GM21619 (cell line): Measurements from ENCODE around the gene PDXDC1.
"Not testable (repeated sequence)": the region's sequence is repeated elsewhere in the genome, so short reads cannot be mapped to it uniquely, and the experiment has no call there.

Experiments used
- ATAC-seq: cut with Tn5 transposase; IDR thresholded peaks from one replicate; pipeline ENCODE4 v1.9.1; 2021; ENCODE audit not compliant: unreplicated experiment

The PDXDC1 gene

GRCh38 chr16:15154650-15155562 is 180.1 kb downstream of the PDXDC1 start:
- not testable (repeated sequence) for ATAC-seq

GRCh38 chr16:15157644-15158043 is 182.8 kb downstream of the PDXDC1 start:
- ATAC-seq, result not testable (repeated sequence)

DNA sequence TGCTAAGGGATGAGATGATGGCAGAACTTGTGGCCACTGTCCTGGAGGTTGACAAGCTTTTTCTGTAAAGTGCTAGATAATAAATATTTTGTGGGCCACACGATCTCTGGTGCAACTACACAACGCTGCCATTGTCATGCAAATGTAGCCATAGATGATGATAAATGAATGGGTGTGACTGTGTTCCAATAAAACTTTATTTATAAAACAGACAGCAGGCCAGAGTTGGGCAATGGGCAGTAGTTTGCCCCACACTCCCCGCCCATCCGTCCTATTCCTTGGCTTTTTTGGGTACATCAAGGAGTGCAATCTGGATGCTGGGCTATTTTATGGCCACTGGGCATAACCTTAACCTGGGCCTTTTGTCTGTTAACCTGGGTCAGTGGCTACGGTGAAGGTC is 184.8 kb downstream of the PDXDC1 start:
- not testable (repeated sequence) for ATAC-seq

- ATAC-seq, result not testable (repeated sequence)
These were observed 185.7 kb downstream of the PDXDC1 start for GRCh38 chr16:15160571-15160970.

- ATAC-seq, result not testable (repeated sequence)
These were observed 188.2 kb downstream of the PDXDC1 start for GRCh38 chr16:15163055-15163454.

- ATAC-seq, result not testable (repeated sequence)
These were observed 191.4 kb downstream of the PDXDC1 start for GRCh38 chr16:15166177-15166576.

GRCh38 chr16:15168303-15168702 is 193.5 kb downstream of the PDXDC1 start:
- ATAC-seq, result not testable (repeated sequence)

DNA sequence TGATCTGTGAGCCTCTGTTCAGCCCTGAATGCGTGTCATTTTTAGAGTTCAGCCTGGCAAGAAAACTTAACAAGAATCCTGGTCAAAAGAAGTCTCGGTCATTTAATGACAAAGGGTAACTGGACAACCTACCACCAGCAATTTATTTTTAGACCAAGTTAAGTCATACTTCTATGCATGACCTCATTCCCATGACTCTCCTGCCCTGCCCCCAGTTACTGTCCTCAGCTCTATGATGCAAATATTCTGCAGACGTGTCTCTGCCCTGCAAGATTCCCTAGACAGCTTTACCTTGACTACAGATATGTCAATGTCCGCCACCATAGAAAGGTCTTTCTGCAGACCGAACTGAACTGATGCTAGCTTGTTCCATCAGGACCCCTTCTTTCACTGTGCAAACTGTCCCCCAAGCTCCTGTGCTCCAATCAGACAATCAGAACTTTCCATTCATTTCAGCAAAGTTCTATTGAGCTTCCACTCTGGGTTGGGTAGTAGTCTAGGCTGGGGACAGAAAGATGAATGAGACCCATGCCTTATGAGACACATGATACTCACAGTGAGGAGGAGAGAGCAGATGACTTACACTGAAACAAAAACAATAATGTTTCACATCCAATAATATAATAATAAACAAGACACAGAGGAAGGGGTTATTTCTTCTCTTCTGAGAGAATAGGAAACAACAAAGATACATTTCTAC is 194.3 kb downstream of the PDXDC1 start:
- ATAC-seq, result not testable (repeated sequence)

DNA sequence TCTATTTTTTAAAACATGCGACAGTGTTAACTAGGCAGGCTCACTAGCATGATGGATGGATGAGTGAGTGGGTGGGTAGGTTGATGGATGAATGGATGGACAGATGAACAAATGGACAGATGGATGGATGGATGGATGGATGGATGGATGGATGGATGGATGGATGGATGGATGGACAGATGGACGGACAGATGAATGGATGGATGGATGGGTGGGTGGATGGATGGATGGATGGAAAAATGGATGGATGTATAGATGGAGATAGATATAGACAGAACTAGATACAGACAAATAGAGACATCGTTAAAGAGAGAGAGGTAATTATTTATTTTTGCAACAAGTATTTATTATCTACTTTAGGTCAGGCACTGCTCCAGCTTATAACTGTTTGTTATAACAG is 205.1 kb downstream of the PDXDC1 start:
- not testable (repeated sequence) for ATAC-seq

DNA sequence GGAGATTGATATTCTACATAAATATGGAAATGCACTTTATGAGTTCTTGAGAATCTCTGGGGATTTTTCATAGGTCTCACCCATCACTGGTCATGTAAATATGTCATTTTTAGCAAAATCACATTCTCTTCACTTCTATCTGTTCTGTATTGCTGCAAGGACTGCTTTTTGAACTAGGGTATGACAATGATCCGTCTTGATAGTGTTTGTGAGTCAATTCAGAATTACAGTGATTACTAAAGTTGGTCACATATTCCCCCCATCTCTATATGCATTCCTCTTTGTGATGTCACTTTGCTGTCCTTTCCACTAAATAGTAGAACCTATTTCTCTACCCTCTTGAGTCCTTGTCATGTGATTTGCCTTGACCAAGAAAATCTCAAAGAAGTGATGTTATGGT is 206.1 kb downstream of the PDXDC1 start:
- not testable (repeated sequence) for ATAC-seq

DNA sequence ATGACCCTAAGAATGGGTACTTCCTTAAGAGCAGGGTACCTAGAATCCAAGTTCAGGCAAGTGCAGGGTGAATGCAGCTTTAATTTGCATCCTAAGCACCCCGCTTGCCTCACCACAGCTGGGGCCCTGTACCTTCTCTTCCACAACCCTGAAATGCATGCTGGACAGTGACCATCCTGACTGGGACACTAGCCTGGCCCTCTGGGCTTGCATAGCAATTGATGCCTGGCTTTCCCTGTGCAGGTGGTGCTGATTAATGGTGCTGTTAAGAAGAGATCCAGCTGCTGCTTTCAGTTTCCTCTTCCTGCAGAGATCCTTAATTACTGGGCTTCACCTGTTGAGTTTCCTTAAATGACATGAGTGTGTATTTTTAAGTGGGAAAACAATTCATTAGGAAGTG is 209.2 kb downstream of the PDXDC1 start:
- not testable (repeated sequence) for ATAC-seq
